Smooth muscle cell (in vitro differentiated cells): ENCODE results near the gene FRAS1. TPM values are rescaled to one million over a fixed set of nuclear protein-coding genes. Genes with fewer than 3 reads are reported as not detected.

Experiments used
- DNase-seq: peaks from one replicate; lab custom pipeline; 2025; ENCODE audit not compliant: unreplicated experiment; lab: John Stamatoyannopoulos, UW
- H2AFZ ChIP-seq: fragments of 200-600 bp; sonication (generic); 2 replicates; pipeline ENCODE4 v1.6.0; 2016; ENCODE audit warnings: antibody characterized with exemption, low read depth, mild to moderate bottlenecking
- H3F3A ChIP-seq: fragments of 200-600 bp; sonication (generic); 2 replicates; pipeline ENCODE4 v1.6.0; 2017; ENCODE audit warnings: antibody characterized with exemption, low read depth
- H3K27ac ChIP-seq: fragments of 200-600 bp; sonication (generic); 2 replicates; pipeline ENCODE4 v1.5.1; 2016; ENCODE audit warnings: low read depth, mild to moderate bottlenecking
- H3K27me3 ChIP-seq: fragments of 200-600 bp; sonication (generic); 2 replicates; pipeline ENCODE4 v1.6.1; 2016; ENCODE audit warnings: low read depth, mild to moderate bottlenecking
- H3K36me3 ChIP-seq: fragments of 200-600 bp; sonication (generic); 2 replicates; pipeline ENCODE4 v1.5.1; 2016; ENCODE audit warnings: low read depth
- H3K4me1 ChIP-seq: fragments of 200-600 bp; sonication (generic); 2 replicates; pipeline ENCODE4 v1.5.1; 2016; ENCODE audit warnings: low read depth
- H3K4me2 ChIP-seq: fragments of 200-600 bp; sonication (generic); 2 replicates; pipeline ENCODE4 v1.6.0; 2016; ENCODE audit warnings: mild to moderate bottlenecking
- H3K4me3 ChIP-seq: fragments of 200-600 bp; sonication (generic); 2 replicates; pipeline ENCODE4 v1.5.1; 2016; ENCODE audit warnings: mild to moderate bottlenecking
- H3K79me2 ChIP-seq: fragments of 200-600 bp; sonication (generic); 2 replicates; pipeline ENCODE4 v1.6.0; 2016; ENCODE audit warnings: low read depth, mild to moderate bottlenecking
- H3K9ac ChIP-seq: fragments of 200-600 bp; sonication (generic); 2 replicates; pipeline ENCODE4 v1.6.0; 2016; ENCODE audit warnings: low read depth
- H3K9me3 ChIP-seq: fragments of 200-600 bp; sonication (generic); replicated peaks from 2 replicates; pipeline ENCODE4 v1.5.1; 2016; ENCODE audit warnings: low read depth
- H4K20me1 ChIP-seq: fragments of 200-600 bp; sonication (generic); 2 replicates; pipeline ENCODE4 v1.6.0; 2016; ENCODE audit warnings: low read depth
- CTCF ChIP-seq: fragments of 200-600 bp; sonication (generic); IDR thresholded peaks from 2 replicates; pipeline ENCODE4 v1.5.1; 2017; ENCODE audit warnings: borderline replicate concordance, mild to moderate bottlenecking, antibody characterized with exemption; ENCODE audit not compliant: insufficient read depth, poor library complexity, severe bottlenecking
- WGBS: methylation state at CpG from one replicate; pipeline ENCODE4 v1.1.7; 2016; ENCODE audit warnings: low lambda C conversion rate; 5-methylcytosine and 5-hydroxymethylcytosine counted together
- polyA plus RNA-seq: library from polyadenylated mRNA; unstranded; fragments of >200 nt; fragmentation: Nextera tagmentation; extraction: Ambion mirVana; gene quantifications from 2 replicates; pipeline ENCODE4 v1.2.1, GENCODE V29; 2016
- total RNA-seq: library from RNA; depleted of rRNA; stranded (reverse); fragments of >200 nt; gene quantifications from 2 replicates; pipeline ENCODE4 v1.2.3, GENCODE V29; 2014

FRAS1 gene
- total and polyA plus RNA-seq, 2 experiments from 2014 or later = 0.55 to 8.1 TPM

GRCh38 chr4:78566834-78567499 lies 509.8 kb downstream of the FRAS1 start:
- Histone ChIP-seq H3K4me2 (peak overlapping the region; percentile 64), H3K9ac (peak overlapping the region; percentile 32)

GRCh38 chr4:78567500-78568060 lies 510.5 kb downstream of the FRAS1 start:
- Histone ChIP-seq H3K36me3 (no peaks in the 10 kb centered on the region), H3K4me3 (no peak overlapping the region), H2AFZ (no peak overlapping the region), H3F3A (peaks cover 9% of the 10 kb centered on the region), H4K20me1 (no peaks in the 10 kb centered on the region), H3K27ac (peak overlapping the region; percentile 64), H3K27me3 (no peaks in the 10 kb centered on the region), H3K9ac (no peak overlapping the region), H3K4me1 (peaks cover 16% of the 10 kb centered on the region), H3K9me3 (no peaks in the 10 kb centered on the region), H3K79me2 (no peaks in the 10 kb centered on the region), H3K4me2 (peak overlapping the region; percentile 64)
- TF ChIP-seq CTCF = no peak
- WGBS = 70% methylated on average over 2 of the region's 2 CpGs
- no peak for DNase-seq

More at GRCh38 chr4:78566834-78567499, 509.8 kb downstream of the FRAS1 start:
- H3K4me3 ChIP-seq = no peak overlapping the region
- no peaks in the 10 kb centered on the region for H3K79me2 ChIP-seq
- no peaks in the 10 kb centered on the region for H4K20me1 ChIP-seq
- H2AFZ ChIP-seq = no peak overlapping the region
- no peak for TF ChIP-seq CTCF
- 54% methylated on average over 8 of the region's 8 CpGs for WGBS
- DNase-seq = no peak
- H3K27me3 ChIP-seq = no peaks in the 10 kb centered on the region
- H3K36me3 ChIP-seq = no peaks in the 10 kb centered on the region
- no peaks in the 10 kb centered on the region for H3K9me3 ChIP-seq
- H3F3A ChIP-seq = peaks cover 13% of the 10 kb centered on the region
- H3K4me1 ChIP-seq = peaks cover 17% of the 10 kb centered on the region
- H3K27ac ChIP-seq = peak overlapping the region; percentile 64

GRCh38 chr4:78568640-78569305 lies 511.6 kb downstream of the FRAS1 start:
- H2AFZ ChIP-seq = no peak overlapping the region
- no peaks in the 10 kb centered on the region for H3K79me2 ChIP-seq
- WGBS = 82% methylated on average over 3 of the region's 3 CpGs
- no peak overlapping the region for H3K4me3 ChIP-seq
- peak overlapping the region; percentile 61 for H3K27ac ChIP-seq
- no peaks in the 10 kb centered on the region for H3K27me3 ChIP-seq
- TF ChIP-seq CTCF = no peak
- no peaks in the 10 kb centered on the region for H3K9me3 ChIP-seq
- H3F3A ChIP-seq = peaks cover 9% of the 10 kb centered on the region
- H3K4me2 ChIP-seq = peak overlapping the region; percentile 34
- no peak overlapping the region for H3K9ac ChIP-seq
- H3K4me1 ChIP-seq = peaks cover 9% of the 10 kb centered on the region
- no peak for DNase-seq
- no peaks in the 10 kb centered on the region for H3K36me3 ChIP-seq
- no peaks in the 10 kb centered on the region for H4K20me1 ChIP-seq
